Activated T-cell treated with anti-CD3 and anti-CD28 coated beads, Interleukin-2, amount 50 U/mL, for 4 hours (primary cell): ENCODE data around the gene BPIFA2. TPM values are rescaled to one million over a fixed set of nuclear protein-coding genes. Genes with fewer than 3 reads are reported as not detected.

ENCODE experiments used
- ATAC-seq, 2 donors: fragments of 200-7000 bp; cut with Tn5 transposase; one replicate each; pipeline ENCODE4 v1.10.0; 2021
- DNase-seq: peaks from one replicate; pipeline ENCODE4 v3.0.0-alpha.2; 2020
- H3K27me3 Mint-ChIP-seq: one replicate; pipeline ENCODE4 v1.8.0; 2021; ENCODE audit warnings: low read depth, mixed read lengths
- H3K36me3 Mint-ChIP-seq: one replicate; pipeline ENCODE4 v1.8.0; 2022; ENCODE audit warnings: mixed read lengths; ENCODE audit not compliant: insufficient read depth
- H3K4me1 Mint-ChIP-seq: one replicate; pipeline ENCODE4 v1.8.0; 2021; ENCODE audit warnings: low read depth, mixed read lengths
- H3K4me3 Mint-ChIP-seq: one replicate; pipeline ENCODE4 v1.8.0; 2021; ENCODE audit warnings: mild to moderate bottlenecking, moderate library complexity, mixed read lengths
- H3K9me3 Mint-ChIP-seq: one replicate; pipeline ENCODE4 v1.8.0; 2021; ENCODE audit warnings: mixed read lengths
- total RNA-seq, 3 donors: library from RNA; stranded (reverse); gene quantifications; one replicate each; pipeline ENCODE4 v1.2.1, GENCODE V29; 2021

The BPIFA2 gene
- total RNA-seq, 3 donors from 2014 or later = not detected

GRCh38 chr20:33139467-33139866 lies 28.5 kb upstream of the BPIFA2 start:
- no peak for DNase-seq
- no peak for ATAC-seq
- Mint-ChIP-seq H3K4me3 (no peak overlapping the region), H3K9me3 (no peaks in the 10 kb centered on the region), H3K36me3 (no peaks in the 10 kb centered on the region), H3K27me3 (peaks cover 4% of the 10 kb centered on the region), H3K4me1 (no peaks in the 10 kb centered on the region)

- no peaks in the 10 kb centered on the region for H3K4me1 Mint-ChIP-seq
- no peaks in the 10 kb centered on the region for H3K36me3 Mint-ChIP-seq
- no peak for ATAC-seq
- no peak overlapping the region for H3K4me3 Mint-ChIP-seq
- peaks cover 22% of the 10 kb centered on the region for H3K27me3 Mint-ChIP-seq
- H3K9me3 Mint-ChIP-seq = no peaks in the 10 kb centered on the region
- DNase-seq = no peak
Measured at GRCh38 chr20:33145521-33145920, 22.4 kb upstream of the BPIFA2 start.

DNA sequence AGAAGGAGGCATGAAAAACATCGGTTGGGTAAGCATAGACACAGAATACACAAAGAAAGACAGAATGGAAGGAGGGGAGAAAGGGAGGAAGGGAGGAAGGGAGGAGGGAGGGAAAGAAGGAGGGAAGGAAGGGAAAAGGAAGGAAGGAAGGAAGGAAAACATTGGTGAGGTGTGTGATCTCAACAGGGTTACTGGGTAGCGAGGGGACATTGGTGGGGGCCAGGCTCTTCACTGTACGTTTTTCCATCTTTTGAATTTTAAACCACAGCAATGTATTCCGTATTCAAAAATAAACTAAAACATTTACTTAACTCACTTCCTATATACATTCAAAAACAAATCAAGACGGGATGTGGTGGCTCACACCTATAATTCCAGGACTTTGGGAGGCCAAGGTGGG lies 20.7 kb upstream of the BPIFA2 start:
- DNase-seq (no peak), ATAC-seq (no peak)
- Mint-ChIP-seq H3K27me3 (peaks cover 22% of the 10 kb centered on the region), H3K4me3 (no peak overlapping the region), H3K36me3 (no peaks in the 10 kb centered on the region), H3K4me1 (no peaks in the 10 kb centered on the region), H3K9me3 (no peaks in the 10 kb centered on the region)

DNA sequence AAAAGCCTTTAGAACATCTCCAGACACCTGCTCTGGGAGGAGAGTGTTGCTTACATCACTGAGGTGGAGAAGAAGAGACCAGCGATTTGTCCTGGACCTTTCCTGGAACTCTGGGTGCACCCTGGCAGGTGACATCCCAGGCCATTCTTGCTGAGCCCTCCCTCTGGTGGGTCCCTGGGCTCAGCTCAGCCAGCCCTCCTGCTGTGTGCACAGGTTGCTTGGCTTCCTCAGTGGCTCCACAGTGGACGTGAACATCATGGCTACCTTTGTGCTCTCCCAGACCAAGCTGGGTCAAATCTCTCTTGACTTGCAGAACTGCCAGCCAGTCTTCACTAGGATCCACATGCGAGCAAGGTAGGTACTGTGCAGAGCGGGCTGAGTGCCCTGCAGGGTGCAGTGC lies 19.9 kb upstream of the BPIFA2 start:
- no peak for DNase-seq
- Mint-ChIP-seq H3K9me3 (no peaks in the 10 kb centered on the region), H3K4me1 (no peaks in the 10 kb centered on the region), H3K36me3 (no peaks in the 10 kb centered on the region), H3K4me3 (no peak overlapping the region), H3K27me3 (peaks cover 24% of the 10 kb centered on the region)
- ATAC-seq = no peak

GRCh38 chr20:33154252-33154651 lies 13.7 kb upstream of the BPIFA2 start:
- Mint-ChIP-seq H3K27me3 (peaks cover 15% of the 10 kb centered on the region), H3K36me3 (no peaks in the 10 kb centered on the region), H3K4me3 (no peak overlapping the region), H3K9me3 (no peaks in the 10 kb centered on the region), H3K4me1 (no peaks in the 10 kb centered on the region)
- no peak for ATAC-seq
- no peak for DNase-seq

DNA sequence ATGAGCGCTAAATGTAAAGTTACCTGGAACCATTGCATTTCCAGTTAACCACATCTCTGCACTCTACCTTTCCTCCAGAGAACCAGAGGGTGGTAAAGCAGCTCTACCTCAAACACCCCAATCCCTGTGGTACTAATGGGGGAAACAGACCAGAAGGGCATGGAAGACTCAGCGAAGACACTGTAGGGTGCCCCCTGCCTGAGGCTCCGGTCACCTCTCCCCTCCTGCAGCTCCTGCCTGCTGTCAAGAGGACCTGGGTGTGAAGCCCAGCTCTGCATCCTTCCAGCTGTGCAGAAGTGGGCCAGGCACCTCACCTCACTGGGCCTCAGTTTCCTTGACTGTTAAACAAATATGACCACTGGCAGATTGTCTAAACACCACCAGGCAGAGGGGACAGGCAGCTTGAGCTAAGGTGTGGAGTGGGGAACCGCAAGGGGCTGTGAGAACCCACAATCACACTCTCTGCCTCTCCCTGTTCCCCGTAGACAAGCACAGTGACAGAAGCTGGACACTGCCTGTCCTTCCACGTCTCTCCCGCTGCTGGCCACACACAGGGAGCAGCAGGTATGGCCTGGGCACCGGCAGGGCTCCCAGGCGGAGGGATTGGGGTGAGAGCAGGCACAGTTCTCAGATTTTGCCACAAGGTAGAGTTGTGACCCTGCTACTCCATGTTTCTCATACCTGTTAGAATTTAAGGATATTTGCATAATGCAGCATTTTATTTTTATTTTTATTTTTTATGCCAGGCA lies 9.1 kb upstream of the BPIFA2 start:
- H3K36me3 Mint-ChIP-seq = no peaks in the 10 kb centered on the region
- peaks cover 7% of the 10 kb centered on the region for H3K27me3 Mint-ChIP-seq
- no peak for ATAC-seq
- no peaks in the 10 kb centered on the region for H3K4me1 Mint-ChIP-seq
- H3K9me3 Mint-ChIP-seq = no peaks in the 10 kb centered on the region
- H3K4me3 Mint-ChIP-seq = no peak overlapping the region
- no peak for DNase-seq

GRCh38 chr20:33159713-33160112 lies 8.2 kb upstream of the BPIFA2 start:
- H3K36me3 Mint-ChIP-seq = no peaks in the 10 kb centered on the region
- DNase-seq = no peak
- no peaks in the 10 kb centered on the region for H3K9me3 Mint-ChIP-seq
- H3K4me3 Mint-ChIP-seq = no peak overlapping the region
- ATAC-seq = no peak
- H3K4me1 Mint-ChIP-seq = no peaks in the 10 kb centered on the region
- H3K27me3 Mint-ChIP-seq = no peaks in the 10 kb centered on the region

GRCh38 chr20:33160681-33161080 lies 7.3 kb upstream of the BPIFA2 start:
- Mint-ChIP-seq H3K4me3 (no peak overlapping the region), H3K36me3 (no peaks in the 10 kb centered on the region), H3K9me3 (no peaks in the 10 kb centered on the region), H3K4me1 (no peaks in the 10 kb centered on the region), H3K27me3 (no peaks in the 10 kb centered on the region)
- ATAC-seq = no peak
- DNase-seq = no peak

GRCh38 chr20:33162313-33162712 lies 5.6 kb upstream of the BPIFA2 start:
- H3K4me1 Mint-ChIP-seq = no peaks in the 10 kb centered on the region
- ATAC-seq (no peak), DNase-seq (no peak)
- H3K27me3 Mint-ChIP-seq = peaks cover 7% of the 10 kb centered on the region
- no peak overlapping the region for H3K4me3 Mint-ChIP-seq
- H3K9me3 Mint-ChIP-seq = no peaks in the 10 kb centered on the region
- H3K36me3 Mint-ChIP-seq = no peaks in the 10 kb centered on the region

- H3K36me3 Mint-ChIP-seq = no peaks in the 10 kb centered on the region
- ATAC-seq = no peak
- H3K9me3 Mint-ChIP-seq = no peaks in the 10 kb centered on the region
- no peaks in the 10 kb centered on the region for H3K4me1 Mint-ChIP-seq
- H3K27me3 Mint-ChIP-seq = peaks cover 11% of the 10 kb centered on the region
- no peak overlapping the region for H3K4me3 Mint-ChIP-seq
- no peak for DNase-seq
Measured at GRCh38 chr20:33162753-33163152, 5.2 kb upstream of the BPIFA2 start.

GRCh38 chr20:33163856-33164762 lies 3.9 kb upstream of the BPIFA2 start:
- DNase-seq = no peak
- Mint-ChIP-seq H3K4me3 (no peak overlapping the region), H3K36me3 (peaks cover 3% of the 10 kb centered on the region), H3K4me1 (no peaks in the 10 kb centered on the region), H3K9me3 (peaks cover 8% of the 10 kb centered on the region), H3K27me3 (peaks cover 21% of the 10 kb centered on the region)
- no peak for ATAC-seq

- Mint-ChIP-seq H3K4me3 (no peak overlapping the region), H3K27me3 (peaks cover 21% of the 10 kb centered on the region), H3K36me3 (peaks cover 3% of the 10 kb centered on the region), H3K4me1 (no peaks in the 10 kb centered on the region), H3K9me3 (peaks cover 9% of the 10 kb centered on the region)
- DNase-seq = no peak
- no peak for ATAC-seq
Measured at GRCh38 chr20:33164763-33165095, 3.2 kb upstream of the BPIFA2 start.

GRCh38 chr20:33165416-33166055 lies 2.4 kb upstream of the BPIFA2 start:
- Mint-ChIP-seq H3K4me1 (no peaks in the 10 kb centered on the region), H3K4me3 (no peak overlapping the region), H3K36me3 (peaks cover 3% of the 10 kb centered on the region), H3K27me3 (peaks cover 21% of the 10 kb centered on the region), H3K9me3 (peaks cover 15% of the 10 kb centered on the region)
- ATAC-seq (no peak), DNase-seq (no peak)

- Mint-ChIP-seq H3K4me1 (no peaks in the 10 kb centered on the region), H3K9me3 (peaks cover 22% of the 10 kb centered on the region), H3K4me3 (no peak overlapping the region), H3K36me3 (peaks cover 5% of the 10 kb centered on the region), H3K27me3 (peaks cover 23% of the 10 kb centered on the region)
- ATAC-seq (no peak), DNase-seq (no peak)
Measured at GRCh38 chr20:33166533-33167113, 1.3 kb upstream of the BPIFA2 start.
